HG02943 (cell line): ENCODE data around the gene RALB.
"Not testable (repeated sequence)": the region's sequence is repeated elsewhere in the genome, so short reads cannot be mapped to it uniquely, and the experiment has no call there.

Source experiments
- ATAC-seq: cut with Tn5 transposase; IDR thresholded peaks from one replicate; pipeline ENCODE4 v1.9.1; 2021; ENCODE audit warnings: mild to moderate bottlenecking, low read depth, moderate library complexity; ENCODE audit not compliant: unreplicated experiment

The RALB gene

DNA sequence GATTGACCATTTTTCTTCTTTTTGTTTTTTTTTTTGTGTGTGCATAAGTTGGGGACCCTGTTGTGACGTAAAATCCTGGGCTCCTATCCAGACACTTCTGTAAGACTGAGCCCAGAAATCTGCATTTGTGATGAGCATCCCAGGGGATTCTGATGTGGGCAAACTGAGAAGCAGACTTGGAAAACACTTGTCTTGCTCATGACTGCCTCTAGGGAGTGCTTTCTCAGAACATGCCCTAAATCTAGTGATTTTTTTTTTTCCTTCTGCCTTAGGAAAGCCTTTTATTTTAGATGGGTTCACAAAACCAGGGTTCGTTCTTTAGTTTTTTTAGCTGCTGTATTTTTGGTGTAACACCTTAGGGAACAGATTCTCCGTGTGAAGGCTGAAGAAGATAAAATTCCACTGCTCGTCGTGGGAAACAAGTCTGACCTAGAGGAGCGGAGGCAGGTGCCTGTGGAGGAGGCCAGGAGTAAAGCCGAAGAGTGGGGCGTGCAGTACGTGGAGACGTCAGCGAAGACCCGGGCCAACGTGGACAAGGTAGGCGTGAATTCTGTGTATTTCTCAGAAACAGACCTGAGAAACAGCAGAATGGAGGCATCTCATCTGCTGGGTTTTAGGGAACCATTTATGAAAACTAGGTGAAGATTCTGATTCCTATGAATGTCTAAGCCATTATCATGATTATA lies 36.7 kb downstream of the RALB start:
- no peak for ATAC-seq

GRCh38 chr2:120290737-120291136 lies 38.1 kb downstream of the RALB start:
- no peak for ATAC-seq

DNA sequence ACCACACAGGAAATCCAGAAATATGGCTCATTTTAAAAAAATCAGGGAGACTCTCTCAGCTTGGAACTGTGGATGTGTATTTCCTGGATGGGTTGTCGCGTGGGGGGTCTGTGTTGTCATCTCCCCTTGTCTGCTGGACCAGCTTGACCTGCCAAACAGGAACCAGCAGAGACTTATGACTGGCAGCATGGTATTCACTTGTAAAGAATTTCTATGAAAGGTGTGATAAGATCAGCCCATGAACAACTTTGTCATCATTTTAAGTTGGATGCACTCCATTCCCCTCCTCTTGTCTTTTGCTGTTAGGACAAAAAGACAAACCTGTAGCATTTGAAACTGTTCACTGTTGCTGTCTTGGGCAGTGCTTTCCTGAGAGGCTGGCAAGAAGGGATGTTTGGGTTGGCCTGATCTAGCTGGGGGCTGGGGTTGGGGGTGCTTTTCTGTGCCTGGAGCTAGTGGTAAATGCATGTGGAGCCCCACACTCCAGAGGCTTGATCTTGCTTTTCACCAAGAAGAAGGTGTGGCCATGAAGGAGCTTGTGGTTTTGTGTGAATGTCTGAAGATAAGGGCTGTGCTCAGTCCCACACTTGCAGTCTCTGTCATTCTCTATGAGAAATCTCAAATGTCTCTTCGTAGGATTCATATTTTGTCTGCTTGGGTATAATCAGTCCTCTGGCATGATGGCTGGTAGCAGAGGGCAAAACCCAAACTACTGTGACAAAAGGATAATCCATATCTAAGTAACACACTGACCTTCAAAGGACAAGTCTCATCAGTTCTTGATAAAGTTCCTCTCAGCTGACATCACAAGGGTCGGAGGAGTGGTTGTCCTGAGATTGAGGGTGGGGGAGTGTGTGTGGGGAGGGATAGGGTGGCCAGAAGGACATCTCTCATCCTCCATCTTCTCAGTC lies 39.0 kb downstream of the RALB start:
- ATAC-seq, result no peak

GRCh38 chr2:120293096-120294007 lies 40.7 kb downstream of the RALB start:
- ATAC-seq, result no peak

- ATAC-seq, result no peak
Measured at GRCh38 chr2:120294008-120294340, 41.3 kb downstream of the RALB start.

GRCh38 chr2:120298173-120298835 lies 45.7 kb downstream of the RALB start:
- ATAC-seq, result no peak

GRCh38 chr2:120299004-120299403 lies 46.4 kb downstream of the RALB start:
- no peak for ATAC-seq

DNA sequence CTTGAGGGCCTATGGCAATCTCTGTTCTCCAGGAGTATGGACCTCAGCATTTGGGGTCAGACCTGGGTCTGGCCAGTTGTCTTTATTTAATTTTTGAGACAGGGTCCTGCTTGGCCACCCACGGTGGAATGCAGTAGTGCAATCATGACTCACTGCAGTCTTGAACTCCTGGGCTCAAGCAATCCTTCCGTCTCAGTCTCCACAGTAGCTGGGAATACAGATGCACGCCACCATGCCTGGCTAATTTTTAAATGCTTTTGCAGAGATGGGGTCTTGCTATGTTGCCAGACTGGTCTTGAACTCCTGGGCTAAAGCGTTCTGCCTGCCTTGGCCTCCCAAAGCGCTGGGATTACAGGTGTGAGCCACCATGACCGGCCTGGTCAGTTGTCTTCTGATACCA lies 46.9 kb downstream of the RALB start:
- ATAC-seq, result no peak

GRCh38 chr2:120300385-120300784 lies 47.7 kb downstream of the RALB start:
- ATAC-seq, result no peak

GRCh38 chr2:120301284-120301683 lies 48.6 kb downstream of the RALB start:
- no peak for ATAC-seq

DNA sequence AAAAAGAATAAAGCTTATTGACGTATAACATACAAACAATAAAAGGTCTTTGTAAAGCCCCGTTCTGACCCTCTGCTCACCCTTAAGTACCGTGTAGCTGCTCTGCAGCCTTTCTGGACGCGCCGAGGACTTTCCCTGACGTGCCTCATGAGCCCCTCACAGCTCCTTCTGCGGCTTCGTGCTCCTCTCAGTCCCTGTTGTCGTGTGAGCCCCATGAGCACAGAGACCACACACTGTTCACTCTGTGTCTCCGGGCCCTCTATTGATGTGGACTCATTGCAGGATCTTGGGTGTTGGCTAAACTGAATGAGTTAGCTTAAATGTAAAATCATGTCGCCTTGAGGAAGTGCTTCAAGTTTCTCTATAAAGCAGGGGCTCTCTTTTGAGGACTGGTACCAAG lies 49.6 kb downstream of the RALB start:
- ATAC-seq, result no peak

DNA sequence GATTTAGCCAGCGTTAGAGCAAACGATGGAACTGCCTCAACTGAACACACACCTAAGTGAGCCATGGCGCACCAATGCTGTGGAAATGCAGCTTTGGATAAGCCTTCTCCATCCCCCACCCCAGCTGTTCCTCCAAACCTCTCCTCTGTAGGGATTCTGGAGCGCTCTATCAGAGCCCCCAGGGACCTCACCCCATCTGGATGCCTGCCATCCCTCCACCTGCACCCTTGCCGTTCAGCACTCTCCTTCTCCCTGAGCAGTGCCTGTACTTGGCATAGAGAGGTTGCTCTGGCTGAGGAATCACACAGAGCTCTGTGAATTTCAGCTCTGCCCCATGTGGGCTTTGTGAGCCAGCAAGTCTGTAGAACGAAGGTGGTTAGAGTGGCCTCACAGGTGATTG lies 50.5 kb downstream of the RALB start:
- no peak for ATAC-seq

GRCh38 chr2:120305296-120305695 lies 52.6 kb downstream of the RALB start:
- ATAC-seq, result no peak

DNA sequence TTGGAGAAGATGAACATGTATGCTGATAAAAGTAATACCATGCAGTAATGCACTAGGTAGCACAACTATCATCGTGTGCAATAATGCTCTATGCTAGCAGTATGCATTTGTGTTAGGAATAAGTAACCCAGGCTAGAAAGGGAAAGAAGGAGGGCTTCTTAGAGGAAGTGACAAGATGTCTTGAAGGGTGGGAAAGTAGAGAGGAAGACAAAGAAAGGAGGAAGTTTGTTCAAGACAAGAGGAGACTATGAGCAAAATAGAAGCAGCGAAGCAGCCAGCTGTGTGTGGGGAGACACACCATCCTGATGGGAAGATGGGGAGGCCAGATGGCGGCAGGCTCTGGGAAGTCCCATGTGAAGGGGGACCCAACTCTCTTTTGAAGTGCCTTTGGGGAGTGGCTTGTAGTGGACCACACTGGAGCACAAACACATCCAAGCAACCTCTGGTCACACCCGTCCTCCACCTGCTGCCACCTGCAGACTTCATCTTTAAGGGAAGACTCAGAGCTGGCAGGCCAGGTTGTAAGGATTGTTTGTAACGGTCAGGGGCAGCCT lies 53.4 kb downstream of the RALB start:
- ATAC-seq, result no peak

- no peak for ATAC-seq
Measured at GRCh38 chr2:120307482-120307881, 54.8 kb downstream of the RALB start.

GRCh38 chr2:120308038-120308910 lies 55.6 kb downstream of the RALB start:
- no peak for ATAC-seq

- ATAC-seq, result no peak
Measured at GRCh38 chr2:120310136-120310535, 57.5 kb downstream of the RALB start.

- ATAC-seq, result not testable (repeated sequence)
Measured at GRCh38 chr2:120310841-120311240, 58.2 kb downstream of the RALB start.

GRCh38 chr2:120312076-120312475 lies 59.4 kb downstream of the RALB start:
- ATAC-seq, result no peak
